DOHH2 (cell line): ENCODE measurements around the gene PATJ.

Experiments used
- CTCF ChIP-seq: fragments of 200-600 bp; sonication (generic); IDR thresholded peaks from one replicate; pipeline ENCODE4 v1.5.1; 2014; ENCODE audit warnings: antibody characterized with exemption, mild to moderate bottlenecking, low read depth, low read length; ENCODE audit not compliant: poor library complexity, severe bottlenecking
- EZH2phosphoT487 ChIP-seq: fragments of 200-600 bp; sonication (generic); IDR thresholded peaks from 2 replicates; pipeline ENCODE4 v1.6.1; 2017; ENCODE audit warnings: borderline replicate concordance, mild to moderate bottlenecking, antibody characterized with exemption, low read length, moderate library complexity, mixed read lengths

GRCh38 chr1:61953076-61953789 is 211.0 kb downstream of the PATJ start:
- TF ChIP-seq EZH2phosphoT487 (no peak), CTCF (no peak)
